Endothelial cell of umbilical vein (primary cell): Measurements from ENCODE around the gene ADAM22. TPM values are rescaled to one million over a fixed set of nuclear protein-coding genes. Genes with fewer than 3 reads are reported as not detected.

Experiments
- BruUV-seq: library from RNA; stranded (reverse); fragments of 400-500 nt; replicated peaks from 2 replicates; lab custom pipeline; 2021; lab: Mats Ljungman, UMichigan
- CTCF ChIA-PET: fragments of 300-600, 350-600 bp; sonication (Branson Sonifier 250); formaldehyde crosslinking; loops from one replicate; lab custom pipeline; 2021; ENCODE audit warnings: antibody characterized with exemption, inconsistent platforms; lab: Charles Lee
- POLR2A ChIA-PET: fragments of 300-600, 350-600 bp; sonication (Branson Sonifier 250); formaldehyde crosslinking; loops from one replicate; lab custom pipeline; 2021; ENCODE audit warnings: antibody characterized with exemption, inconsistent platforms; lab: Charles Lee
- DNase-seq: peaks from one replicate; pipeline ENCODE4 v3.0.0-alpha.2; 2011; ENCODE audit warnings: low read depth, low spot score
- FAIRE-seq: peaks from 2 replicates; lab custom pipeline; 2011; peaks lifted over from hg19 to GRCh38; lab: Jason Lieb, UNC
- H2AFZ ChIP-seq: 2 replicates; pipeline ENCODE4 v1.6.0; 2012; ENCODE audit warnings: low read depth, low read length, control low read depth, inconsistent platforms
- H3K27ac ChIP-seq: 2 replicates; pipeline ENCODE4 v1.5.1; 2011; ENCODE audit warnings: low read depth, mild to moderate bottlenecking, control low read depth, low read length, moderate library complexity; ENCODE audit not compliant: insufficient read depth
- H3K27me3 ChIP-seq, 2 experiments: 2 replicates each; pipeline versions ENCODE4 v1.6.0 to v1.6.1; 2011; ENCODE audit warnings: low read length in 2 of 2, mixed read lengths in 1 of 2; ENCODE audit not compliant: control insufficient read depth in 2 of 2, insufficient read depth in 2 of 2
- H3K36me3 ChIP-seq, 2 experiments: 2 replicates in 1 of 2; 3 replicates in 1 of 2; pipeline ENCODE4 v1.5.1; 2011; ENCODE audit warnings: low read length in 2 of 2, mild to moderate bottlenecking in 1 of 2, moderate library complexity in 1 of 2; ENCODE audit not compliant: control insufficient read depth in 2 of 2, insufficient read depth in 2 of 2; ENCODE audit errors: extremely low read depth in 1 of 2
- H3K4me1 ChIP-seq: 3 replicates; pipeline ENCODE4 v1.5.1; 2011; ENCODE audit warnings: mild to moderate bottlenecking, low read length; ENCODE audit not compliant: control insufficient read depth, insufficient read depth; ENCODE audit errors: extremely low read depth
- H3K4me2 ChIP-seq: 2 replicates; pipeline ENCODE4 v1.6.1; 2011; ENCODE audit warnings: low read length, control low read depth, mixed read lengths; ENCODE audit not compliant: insufficient read depth
- H3K4me3 ChIP-seq, 3 experiments: fragments of 200-600 bp in 1 of 3; sonication (generic), shearing (Covaris generic) in 1 of 3; replicated peaks in 1 of 3; 2 replicates each; pipeline ENCODE4 v1.5.1; 2011 to 2016; ENCODE audit warnings: control low read depth in 3 of 3, low read length in 3 of 3, mild to moderate bottlenecking in 2 of 3, inconsistent platforms in 1 of 3, low read depth in 1 of 3, moderate library complexity in 1 of 3; ENCODE audit not compliant: insufficient read depth in 1 of 3
- H3K79me2 ChIP-seq: 2 replicates; pipeline ENCODE4 v1.6.0; 2012; ENCODE audit warnings: low read length, inconsistent platforms; ENCODE audit not compliant: control insufficient read depth, insufficient read depth
- H3K9ac ChIP-seq: replicated peaks from 2 replicates; pipeline ENCODE3; 2011; ENCODE audit warnings: low read length, control low read depth; ENCODE audit not compliant: insufficient read depth; ENCODE audit errors: extremely low read depth
- H3K9me1 ChIP-seq: replicated peaks from 3 replicates; pipeline ENCODE4 v1.6.0; 2011; ENCODE audit warnings: mild to moderate bottlenecking, low read length; ENCODE audit not compliant: control insufficient read depth, insufficient read depth; ENCODE audit errors: extremely low read depth
- H3K9me3 ChIP-seq: replicated peaks from 2 replicates; pipeline ENCODE4 v1.5.1; 2012; ENCODE audit warnings: low read length, inconsistent platforms; ENCODE audit not compliant: control insufficient read depth, insufficient read depth
- H4K20me1 ChIP-seq: replicated peaks from 2 replicates; pipeline ENCODE3; 2011; ENCODE audit warnings: mild to moderate bottlenecking, low read length; ENCODE audit not compliant: control insufficient read depth, insufficient read depth; ENCODE audit errors: extremely low read depth
- CTCF ChIP-seq, 2 donors: IDR thresholded peaks; 1 replicate in 1 of 2; 2 replicates in 1 of 2; pipeline ENCODE4 v1.5.1; 2011; ENCODE audit warnings: low read length in 2 of 2, mild to moderate bottlenecking in 2 of 2, moderate library complexity in 2 of 2, control low read depth in 1 of 2, inconsistent platforms in 1 of 2, low read depth in 1 of 2; ENCODE audit not compliant: insufficient read depth in 1 of 2; ENCODE audit errors: extremely low read depth in 1 of 2
- EZH2 ChIP-seq: IDR thresholded peaks from 2 replicates; pipeline ENCODE4 v1.6.1; 2012; ENCODE audit warnings: borderline replicate concordance, low read depth, mild to moderate bottlenecking, moderate library complexity, low read length, inconsistent platforms; ENCODE audit not compliant: severe bottlenecking
- FOS ChIP-seq: IDR thresholded peaks from 2 replicates; pipeline ENCODE4 v1.6.1; 2011; ENCODE audit warnings: mild to moderate bottlenecking, low read length, moderate library complexity, borderline replicate concordance; ENCODE audit not compliant: insufficient read depth
- GATA2 ChIP-seq: IDR thresholded peaks from 2 replicates; pipeline ENCODE4 v1.7.0; 2011; ENCODE audit warnings: low read depth, mild to moderate bottlenecking, moderate library complexity, mixed read lengths, low read length; ENCODE audit not compliant: insufficient read length, insufficient read depth
- JUN ChIP-seq: IDR thresholded peaks from 2 replicates; pipeline ENCODE4 v1.6.1; 2011; ENCODE audit warnings: borderline replicate concordance, low read depth; ENCODE audit not compliant: insufficient read length, insufficient read depth
- MAX ChIP-seq: IDR thresholded peaks from 2 replicates; pipeline ENCODE4 v1.6.1; 2011; ENCODE audit not compliant: insufficient read depth, insufficient read length
- MYC ChIP-seq: IDR thresholded peaks from one replicate; pipeline ENCODE4 v1.6.1; 2011; ENCODE audit warnings: mild to moderate bottlenecking, low read depth, low read length
- POLR2A ChIP-seq: IDR thresholded peaks from 2 replicates; pipeline ENCODE4 v1.6.1; 2012; ENCODE audit warnings: low read depth, mild to moderate bottlenecking, control low read depth, low read length
- POLR2AphosphoS5 ChIP-seq: IDR thresholded peaks from 2 replicates; pipeline ENCODE4 v1.6.1; 2012; ENCODE audit warnings: low read depth, mild to moderate bottlenecking, control low read depth, low read length, moderate library complexity; ENCODE audit not compliant: insufficient read depth
- dilution Hi-C: fragments of 300-500 bp; cut with MboI; formaldehyde crosslinking; loops from one replicate; pipeline ENCODE4 v1.15.0; 2019; ENCODE audit warnings: low sequenced_read_pairs; ENCODE audit not compliant: extremely low pct_ligation_motif_present
- intact Hi-C: fragments of 100-400 bp; cut with micrococcal nuclease; formaldehyde crosslinking; loops from one replicate; pipeline ENCODE4 v1.10.0; 2022
- polyA plus RNA-seq, 4 experiments: library from polyadenylated mRNA; depleted of rRNA in 3 of 4; stranded (reverse) in 3 of 4; unstranded in 1 of 4; fragments of >200 nt; gene quantifications; 2 replicates each; pipeline versions ENCODE4 v1.2.1 to v1.2.3, GENCODE V29; 2011 to 2012; ENCODE audit warnings: missing spikeins in 1 of 4
- total RNA-seq: library from RNA; stranded (reverse); gene quantifications from 2 replicates; pipeline ENCODE4 v1.2.3, GENCODE V29; 2021

The ADAM22 gene
- total and polyA plus RNA-seq, 2 donors (not counting 3 experiments of a cell fraction or from before 2014, with no cell fraction given) = 0.33 to 0.53 TPM

GRCh38 chr7:88062238-88062637 lies 128.2 kb downstream of the ADAM22 start:
- dilution Hi-C loops (no loop called here), intact Hi-C loops (no loop called here)
- DNase-seq (no peak), FAIRE-seq (no peak)
- no peaks in the 10 kb centered on the region for H3K4me1 ChIP-seq
- H3K4me3 ChIP-seq = no peak overlapping the region
- no peaks in the 10 kb centered on the region for H3K79me2 ChIP-seq
- H4K20me1 ChIP-seq = no peaks in the 10 kb centered on the region
- no peaks in the 10 kb centered on the region for H3K36me3 ChIP-seq
- no TSS peak for BruUV-seq
- no peaks in the 10 kb centered on the region for H3K27me3 ChIP-seq
- ChIA-PET POLR2A (no interaction called here), CTCF (no interaction called here)
- no peak overlapping the region for H3K27ac ChIP-seq
- H3K4me2 ChIP-seq = no peak overlapping the region
- H2AFZ ChIP-seq = no peak overlapping the region
- no peaks in the 10 kb centered on the region for H3K9me3 ChIP-seq
- TF ChIP-seq GATA2 = no peak
- no peak for TF ChIP-seq CTCF (IDR thresholded peaks at IDR 0.05; ENCODE audit: extremely low read depth in 1 of 2, insufficient read depth in 1 of 2, low read depth in 1 of 2, low read length in 2 of 2)
- no peak for TF ChIP-seq JUN
- TF ChIP-seq MAX = no peak
- no peak for TF ChIP-seq MYC
- no peak for TF ChIP-seq FOS
- TF ChIP-seq POLR2AphosphoS5 = no peak
- TF ChIP-seq POLR2A = no peak
- no peak for TF ChIP-seq EZH2
- H3K9me1 ChIP-seq = no peaks in the 10 kb centered on the region
- H3K9ac ChIP-seq = no peak overlapping the region
